Measurements from ENCODE around the gene AURKB.

GRCh38 chr17:8253801-8254200, 43.4 kb upstream of the AURKB start:
- TF ChIP-seq CTCF (optimal IDR thresholded peaks at IDR 0.05 in 1 of 3, IDR thresholded peaks at IDR 0.05 in 1 of 3, conservative IDR thresholded peaks at IDR 0.05 in 1 of 3; ENCODE audit: extremely low read depth in 1 of 3, insufficient read depth in 2 of 3, low read length in 3 of 3) (peak in 1 of 3 experiments; percentile 8), EZH2 (IDR thresholded peaks at IDR 0.05; ENCODE audit: low read length) (no peak)

Data from keratinocyte (primary cell).